ENCODE results near the gene FRMD4B.

DNA sequence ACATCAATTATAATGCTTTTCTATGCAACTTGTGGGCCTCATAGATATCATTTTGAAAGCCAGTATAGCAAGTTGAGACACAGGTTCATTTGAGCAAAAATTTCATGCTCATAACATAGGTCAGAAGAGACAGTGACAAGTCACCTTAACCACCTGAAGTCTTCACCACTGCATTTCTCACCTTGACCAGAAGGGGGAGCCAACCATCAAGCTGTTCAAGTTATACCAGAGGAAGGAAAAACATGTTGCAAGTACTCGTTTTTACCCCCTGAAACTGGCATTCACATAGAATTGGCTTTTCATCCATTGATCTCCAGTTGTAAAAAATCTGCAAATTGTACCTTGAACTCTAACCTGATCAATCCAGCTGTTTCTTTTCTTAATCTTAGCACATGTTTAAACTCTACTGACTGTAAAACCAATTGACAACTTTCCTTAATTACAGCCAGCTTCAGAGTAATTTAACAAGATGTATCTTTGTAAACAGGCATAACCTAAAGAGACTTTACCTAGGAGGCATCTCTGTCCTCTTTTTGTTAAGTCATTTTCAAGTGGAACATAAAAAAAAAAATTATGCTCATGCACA is 264.9 kb downstream of the FRMD4B start:
- no peak for TF ChIP-seq EZH2 (IDR thresholded peaks at IDR 0.05)
- no peak for TF ChIP-seq POLR2AphosphoS5 (IDR thresholded peaks at IDR 0.05; ENCODE audit: borderline replicate concordance, low read depth, low read length)
- TF ChIP-seq FOXP2 (optimal IDR thresholded peaks at IDR 0.05; ENCODE audit: control extremely low read depth, extremely low read length, insufficient read depth), result no peak

Data from SK-N-MC (cell line).